Measurements from ENCODE around the gene TMEM254. TPM values are rescaled to one million over a fixed set of nuclear protein-coding genes. Genes with fewer than 3 reads are reported as not detected.

TMEM254 gene
- polyA plus RNA-seq, 3 donors = 13.6 to 43.1 (median 25.9) TPM

- no peaks in the 10 kb centered on the region for H4K20me1 ChIP-seq (ENCODE audit: insufficient read depth, low read length)
- H3K9me3 ChIP-seq (replicated peaks in 1 of 2; ENCODE audit: control insufficient read depth in 1 of 2, insufficient read depth in 1 of 2, low read length in 2 of 2) = no peaks in the 10 kb centered on the region
- no peaks in the 10 kb centered on the region for H3K79me2 ChIP-seq (ENCODE audit: insufficient read depth, low read length)
- Mint-ChIP-seq H3K27me3 (ENCODE audit: low read depth in 3 of 3) (peaks cover 3 to 8% (median 6%) of the 10 kb centered on the region in 3 donors), H3K27ac (no peak overlapping the region), H3K9me3 (peaks cover 0 to 3% (median 0%) of the 10 kb centered on the region in 7 donors), H3K36me3 (no peaks in the 10 kb centered on the region), H3K4me1 (no peaks in the 10 kb centered on the region), H3K4me3 (no peak overlapping the region)
- H3K27me3 ChIP-seq (ENCODE audit: control insufficient read depth in 2 of 2, insufficient read depth in 2 of 2, low read length in 2 of 2) = no peaks in the 10 kb centered on the region
- no peak for DNase-seq
- no peaks in the 10 kb centered on the region for H3K4me1 ChIP-seq (ENCODE audit: control insufficient read depth in 1 of 2, insufficient read depth in 2 of 2, low read length in 2 of 2)
- intact Hi-C loops (cut with micrococcal nuclease) = no loop called here
- 94% methylated on average over 7 of the region's 15 CpGs for WGBS (ENCODE audit: insufficient coverage)
- H3K4me2 ChIP-seq (replicated peaks; ENCODE audit: extremely low read depth, low read length, poor library complexity, severe bottlenecking) = no peak overlapping the region
- H2AFZ ChIP-seq (ENCODE audit: insufficient read depth, low read depth, low read length, poor library complexity, severe bottlenecking) = no peak overlapping the region
- H3K9ac ChIP-seq (ENCODE audit: insufficient read depth, low read length, poor library complexity, severe bottlenecking) = no peak overlapping the region
- TF ChIP-seq CTCF (IDR thresholded peaks at IDR 0.05) = no peak
- H3K4me3 ChIP-seq (replicated peaks in 1 of 3; ENCODE audit: low read depth in 2 of 3, low read length in 3 of 3) = no peak overlapping the region
- H3K36me3 ChIP-seq (replicated peaks in 1 of 2; ENCODE audit: control insufficient read depth in 1 of 2, insufficient read depth in 2 of 2, low read length in 2 of 2) = no peaks in the 10 kb centered on the region
- H3K27ac ChIP-seq (ENCODE audit: low read depth in 1 of 2, low read length in 2 of 2) = no peak overlapping the region
Observed at GRCh38 chr10:80100861-80101695, 22.6 kb downstream of the TMEM254 start.

- H3K27ac Mint-ChIP-seq = no peak overlapping the region
- Histone ChIP-seq H3K36me3 (replicated peaks in 1 of 2; ENCODE audit: control insufficient read depth in 1 of 2, insufficient read depth in 2 of 2, low read length in 2 of 2) (no peaks in the 10 kb centered on the region), H3K79me2 (ENCODE audit: insufficient read depth, low read length) (no peaks in the 10 kb centered on the region), H3K9ac (ENCODE audit: insufficient read depth, low read length, poor library complexity, severe bottlenecking) (no peak overlapping the region), H3K4me3 (replicated peaks in 1 of 3; ENCODE audit: low read depth in 2 of 3, low read length in 3 of 3) (no peak overlapping the region), H4K20me1 (ENCODE audit: insufficient read depth, low read length) (no peaks in the 10 kb centered on the region), H3K27ac (ENCODE audit: low read depth in 1 of 2, low read length in 2 of 2) (no peak overlapping the region), H3K27me3 (ENCODE audit: control insufficient read depth in 2 of 2, insufficient read depth in 2 of 2, low read length in 2 of 2) (no peaks in the 10 kb centered on the region), H3K4me2 (replicated peaks; ENCODE audit: extremely low read depth, low read length, poor library complexity, severe bottlenecking) (no peak overlapping the region), H3K9me3 (replicated peaks in 1 of 2; ENCODE audit: control insufficient read depth in 1 of 2, insufficient read depth in 1 of 2, low read length in 2 of 2) (peaks cover 16 to 18% of the 10 kb centered on the region in 2 donors), H2AFZ (ENCODE audit: insufficient read depth, low read depth, low read length, poor library complexity, severe bottlenecking) (no peak overlapping the region), H3K4me1 (ENCODE audit: control insufficient read depth in 1 of 2, insufficient read depth in 2 of 2, low read length in 2 of 2) (no peaks in the 10 kb centered on the region)
- H3K4me3 Mint-ChIP-seq = no peak overlapping the region
- DNase-seq = no peak
- H3K9me3 Mint-ChIP-seq = peaks cover 11 to 19% (median 17%) of the 10 kb centered on the region in 7 donors
- TF ChIP-seq CTCF (IDR thresholded peaks at IDR 0.05) = no peak
- peaks cover 2 to 5% (median 3%) of the 10 kb centered on the region in 3 donors for H3K27me3 Mint-ChIP-seq (ENCODE audit: low read depth in 3 of 3)
- 85% methylated on average over 4 of the region's 10 CpGs for WGBS (ENCODE audit: insufficient coverage)
- no peaks in the 10 kb centered on the region for H3K4me1 Mint-ChIP-seq
- H3K36me3 Mint-ChIP-seq = no peaks in the 10 kb centered on the region
- intact Hi-C loops (cut with micrococcal nuclease) = no loop called here
Observed at GRCh38 chr10:80104066-80104926, 25.8 kb downstream of the TMEM254 start.

Data from CD14-positive monocyte (primary cell).